NCI-H1092 treated with DMSO at 0.1 percent for 48 hours (cell line): ENCODE results near the gene RTRAF.

Experiments used
- DNase-seq: peaks from one replicate; lab custom pipeline; 2025; lab: John Stamatoyannopoulos, UW

RTRAF gene

GRCh38 chr14:51996148-51996746 lies 6.9 kb downstream of the RTRAF start:
- DNase-seq, result no peak

DNA sequence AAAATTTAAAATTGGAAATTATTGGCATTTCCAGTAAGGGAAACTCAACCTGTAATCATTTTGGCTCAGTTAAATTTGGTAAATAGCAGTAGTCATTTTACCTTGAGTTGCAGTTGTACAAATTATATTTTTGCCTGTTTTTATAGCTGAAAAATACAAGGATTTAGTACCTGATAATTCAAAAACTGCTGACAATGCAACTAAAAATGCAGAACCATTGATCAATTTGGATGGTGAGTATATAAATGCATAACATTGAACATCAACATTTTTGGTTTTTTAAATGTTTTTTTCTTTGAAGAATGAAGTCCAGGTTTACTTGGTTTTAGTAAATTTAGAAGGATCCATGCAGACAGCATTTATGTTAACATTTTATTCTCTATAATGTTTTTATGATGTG lies 9.0 kb downstream of the RTRAF start:
- DNase-seq, result no peak

DNA sequence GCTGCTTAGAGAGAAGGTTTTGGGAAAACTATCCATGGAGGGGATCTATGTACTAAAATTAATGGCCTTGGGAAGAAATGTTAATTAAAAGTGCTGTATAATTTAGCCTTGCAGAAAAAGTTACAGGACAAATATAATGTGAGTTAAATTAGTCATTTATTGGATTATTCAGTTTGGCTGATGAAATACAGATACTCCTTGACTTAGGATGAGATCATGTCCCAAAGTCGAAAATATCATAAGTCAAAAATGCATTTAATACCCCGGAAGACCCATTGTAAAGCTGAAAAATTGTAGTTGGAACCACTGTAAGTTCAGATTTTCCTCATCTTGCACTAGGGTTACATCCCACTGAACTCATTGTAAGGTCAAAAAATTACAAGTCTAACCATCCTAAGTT lies 9.7 kb downstream of the RTRAF start:
- no peak for DNase-seq

GRCh38 chr14:52000019-52000582 lies 10.8 kb downstream of the RTRAF start:
- no peak for DNase-seq

GRCh38 chr14:52000696-52001095 lies 11.3 kb downstream of the RTRAF start:
- no peak for DNase-seq

- DNase-seq, result no peak
Observed at GRCh38 chr14:52002542-52002941, 13.2 kb downstream of the RTRAF start.

DNA sequence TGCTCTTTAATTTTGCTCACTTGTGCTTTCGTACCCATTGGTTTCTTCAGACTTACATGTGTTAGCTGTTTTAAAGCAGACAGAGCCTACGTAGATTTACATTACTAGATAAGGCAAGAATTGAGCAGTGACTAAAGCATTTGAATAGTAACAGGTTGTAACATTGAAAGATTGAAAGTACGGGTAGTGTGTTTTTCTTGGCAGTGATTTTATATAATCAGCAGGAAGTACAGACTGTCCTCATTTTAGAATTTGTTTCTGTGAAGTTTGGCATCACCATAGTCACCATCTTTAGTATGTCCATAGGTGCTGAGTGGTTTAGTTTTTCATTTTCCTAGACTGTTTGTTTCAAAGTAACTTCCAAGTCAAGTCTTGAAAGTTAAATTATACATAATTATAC lies 14.0 kb downstream of the RTRAF start:
- DNase-seq, result no peak

DNA sequence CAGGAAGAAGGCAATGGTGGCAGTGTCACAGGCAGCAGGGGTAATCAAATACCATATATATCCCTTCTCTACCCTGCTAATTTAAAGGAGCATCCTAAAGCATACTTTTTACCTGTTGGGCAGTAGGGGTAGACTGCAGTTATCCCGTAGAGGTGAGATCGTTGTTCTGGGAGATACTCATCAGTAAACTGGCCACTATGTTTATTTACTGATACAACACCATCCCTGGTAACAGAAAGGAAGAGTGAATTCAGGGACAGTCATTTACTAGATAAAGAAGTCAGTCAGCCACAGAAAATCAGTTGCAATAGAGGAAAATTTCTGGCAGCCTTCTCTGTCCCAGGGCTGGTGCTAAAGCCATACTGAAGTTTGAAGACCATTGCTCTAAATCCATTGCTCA lies 16.3 kb downstream of the RTRAF start:
- DNase-seq, result no peak

DNA sequence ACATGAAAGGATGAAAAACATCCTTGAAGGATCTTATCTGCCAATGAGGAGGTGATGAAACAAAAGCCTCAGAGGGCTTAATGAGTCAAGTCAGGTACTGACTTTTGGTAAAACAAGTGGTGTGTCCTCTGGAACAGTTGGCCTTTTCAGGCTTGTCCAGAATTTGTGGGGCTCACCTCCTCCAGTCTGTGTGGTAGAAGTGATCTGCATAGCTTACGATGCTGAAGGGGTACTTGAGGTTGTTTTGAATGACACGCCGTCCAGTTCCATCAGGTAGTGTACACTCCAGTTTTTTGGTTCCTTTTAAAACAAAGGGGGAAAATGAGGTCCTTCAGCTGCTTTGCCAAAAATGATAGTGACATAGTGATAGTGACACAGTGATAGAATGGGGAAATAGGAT lies 17.0 kb downstream of the RTRAF start:
- no peak for DNase-seq

DNA sequence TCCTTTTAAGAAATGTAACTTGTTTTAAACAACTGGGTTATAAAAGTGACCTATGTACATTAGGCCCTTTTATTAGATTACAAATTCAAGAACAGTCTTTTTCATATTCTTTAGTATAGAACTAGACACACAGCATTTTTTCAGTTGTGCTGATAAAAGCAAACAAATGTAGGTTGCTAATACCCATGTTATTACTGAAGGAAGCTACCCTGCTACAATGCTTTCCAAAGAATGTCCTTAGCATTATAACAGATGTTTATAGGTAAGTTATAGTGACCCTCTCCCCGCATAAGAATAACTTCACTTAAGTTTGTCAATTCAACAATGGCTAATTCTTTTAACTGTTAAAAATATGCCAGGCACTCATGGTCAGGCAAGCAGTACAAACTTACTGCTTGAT lies 17.9 kb downstream of the RTRAF start:
- DNase-seq, result no peak

DNA sequence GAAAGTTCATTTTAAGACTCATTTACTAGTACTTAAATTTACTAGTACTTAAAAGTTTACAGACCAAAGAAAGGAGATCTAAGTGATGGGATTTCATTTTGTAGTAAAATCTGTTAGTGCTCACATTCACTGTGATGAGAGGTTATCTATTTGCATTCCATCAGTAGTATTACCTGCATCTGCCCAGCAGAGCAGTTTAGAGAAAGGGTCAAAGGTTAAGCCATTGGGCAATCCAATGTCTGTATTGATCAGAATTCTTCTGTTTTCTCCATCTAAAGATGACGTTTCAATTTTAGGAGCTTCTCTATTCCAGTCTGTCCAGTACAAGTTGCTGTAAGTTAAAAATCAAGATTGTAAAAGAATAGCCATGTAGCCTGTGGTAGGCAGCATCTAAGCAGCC lies 18.3 kb downstream of the RTRAF start:
- DNase-seq, result no peak

DNA sequence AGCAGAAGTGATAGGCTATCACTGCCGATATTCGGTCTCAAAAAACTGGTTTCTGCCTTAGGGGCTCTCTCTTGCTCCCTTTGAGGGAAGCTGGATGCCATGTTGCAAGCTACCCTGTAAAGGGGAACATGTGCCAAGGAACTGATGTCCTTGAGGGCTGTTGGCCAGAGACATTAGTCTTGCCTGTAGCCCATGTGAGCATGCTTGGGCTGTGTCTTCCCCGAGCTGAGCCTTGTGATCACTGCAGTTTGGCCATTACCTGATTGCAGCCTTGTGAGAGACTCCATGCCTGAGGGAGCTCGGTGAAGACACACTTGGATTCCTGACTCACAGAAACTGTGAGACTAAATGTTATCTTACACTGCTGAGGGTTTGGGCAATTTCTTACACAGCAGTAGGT lies 18.8 kb downstream of the RTRAF start:
- no peak for DNase-seq

DNA sequence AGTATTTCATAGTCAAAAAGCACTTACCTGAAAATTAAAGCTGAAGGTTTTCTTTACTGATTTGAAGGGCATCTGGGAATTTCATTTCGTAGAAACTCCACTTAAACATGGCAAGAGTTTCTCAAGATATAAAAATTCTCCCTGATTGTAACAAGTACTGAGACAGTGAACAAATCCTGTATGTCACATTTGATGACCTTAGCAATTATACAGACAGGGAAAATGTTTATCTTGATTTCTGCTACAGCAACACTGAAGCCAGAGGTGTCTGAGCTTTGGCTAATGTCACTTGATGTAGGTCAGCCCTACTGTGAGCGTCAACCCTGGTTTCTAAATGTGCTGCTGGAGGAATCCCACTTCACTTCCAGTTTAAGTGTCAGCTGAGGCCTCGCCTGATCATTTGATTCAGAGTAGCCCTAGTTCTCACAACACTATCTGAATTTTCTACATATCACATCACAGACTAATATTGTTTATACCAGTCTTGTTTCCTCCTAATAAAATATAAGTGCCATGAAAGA lies 20.9 kb downstream of the RTRAF start:
- no peak for DNase-seq

GRCh38 chr14:52011523-52011922 lies 22.2 kb downstream of the RTRAF start:
- no peak for DNase-seq

DNA sequence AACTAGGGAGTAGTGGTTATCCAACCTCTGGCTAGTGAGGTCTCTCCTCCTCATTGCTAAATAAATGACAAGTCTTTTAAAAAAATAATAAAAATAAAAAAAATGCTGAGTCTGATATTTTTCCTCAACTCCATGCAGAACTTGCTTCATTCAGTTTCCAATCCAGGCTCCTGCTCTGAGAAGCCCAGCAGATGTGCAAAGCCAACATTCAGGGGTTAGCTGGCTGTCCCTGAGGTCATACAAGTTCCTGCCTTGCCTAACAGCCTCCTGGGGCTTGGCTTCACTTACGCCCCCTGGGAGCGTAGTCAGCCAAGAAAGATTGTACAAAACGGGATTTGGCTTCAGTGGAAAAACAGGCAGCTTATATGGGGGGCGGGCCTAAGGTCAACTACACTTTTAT lies 23.3 kb downstream of the RTRAF start:
- no peak for DNase-seq

DNA sequence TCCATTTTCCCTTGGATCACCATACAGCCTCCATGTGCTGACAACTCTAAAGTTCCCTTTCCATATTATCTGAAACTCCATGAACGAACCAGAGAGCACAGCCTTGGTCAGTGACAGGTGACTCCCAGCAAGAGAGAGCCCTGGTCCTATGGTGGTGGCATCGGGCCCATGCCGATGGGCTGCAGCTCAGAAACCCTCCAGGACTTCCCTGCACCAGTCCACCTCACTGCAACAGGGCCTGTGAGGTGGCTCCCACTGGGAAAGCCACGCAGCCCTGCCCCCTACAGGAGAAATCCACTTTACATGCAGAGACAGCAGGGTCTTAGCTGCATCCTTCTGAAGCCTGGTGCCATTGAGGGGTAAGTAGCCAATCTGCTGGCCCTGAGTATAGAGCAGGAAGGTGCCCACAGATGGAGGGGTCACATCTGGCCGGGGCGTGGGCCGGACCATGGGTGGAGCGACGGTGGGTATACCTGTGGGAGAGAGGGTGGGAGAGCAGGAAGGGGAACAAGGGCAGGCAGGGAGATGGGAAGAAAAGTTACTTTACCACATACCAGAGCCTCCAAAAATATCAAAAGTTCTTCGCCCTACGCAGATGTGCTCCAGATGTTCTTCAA lies 24.7 kb downstream of the RTRAF start:
- peak; percentile 10 for DNase-seq

DNA sequence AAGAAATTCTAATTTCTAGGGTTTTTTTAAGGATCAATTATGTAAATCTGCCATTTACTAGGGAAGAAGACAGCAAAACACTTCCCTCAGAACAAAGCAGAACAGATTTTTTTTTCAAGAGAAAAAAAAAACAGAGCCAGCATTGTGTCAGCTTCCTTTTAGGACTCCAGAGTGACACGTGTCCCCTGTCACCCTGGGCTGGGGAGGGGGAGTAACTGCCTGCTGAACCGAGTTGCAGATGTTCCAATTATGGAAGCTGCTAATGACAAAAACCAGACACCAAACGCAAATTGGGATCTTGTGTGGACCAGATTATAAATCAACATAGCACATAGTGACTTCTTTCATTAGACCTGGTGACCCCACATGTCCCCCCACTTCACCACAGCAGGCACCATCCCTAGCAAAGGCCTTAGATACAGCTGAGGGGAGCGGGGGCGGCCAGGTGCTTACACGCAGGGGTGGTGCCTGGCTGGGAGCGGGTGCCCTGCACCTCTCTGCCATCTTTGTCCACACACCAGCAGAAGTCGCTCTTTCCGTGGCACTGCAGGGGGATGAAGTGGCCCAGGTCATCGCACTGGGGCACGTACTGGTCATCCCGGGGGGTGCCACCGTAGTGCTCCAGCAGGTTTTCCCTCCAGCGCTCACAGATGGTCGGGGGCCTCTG lies 25.4 kb downstream of the RTRAF start:
- no peak for DNase-seq

- DNase-seq, result peak; percentile 4
Observed at GRCh38 chr14:52015411-52016030, 26.2 kb downstream of the RTRAF start.

DNA sequence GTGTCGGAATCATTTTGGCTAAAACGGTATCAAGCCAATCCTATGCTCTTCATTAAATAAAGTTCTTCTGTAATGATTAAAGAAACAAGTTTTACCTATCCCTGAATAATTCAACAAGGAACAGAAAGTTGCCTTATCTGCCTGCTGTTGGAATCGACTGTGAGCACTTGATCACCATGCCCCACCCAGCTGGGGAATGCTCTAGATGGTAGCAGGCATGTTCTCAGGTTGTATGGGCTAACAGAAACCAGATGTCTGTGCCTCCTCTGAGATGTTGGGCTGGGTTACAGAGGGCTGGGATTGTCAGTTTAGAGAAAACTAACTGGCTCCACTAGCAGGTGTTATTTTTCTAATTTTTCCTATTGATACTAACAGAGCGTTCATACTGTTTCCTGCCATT lies 28.9 kb downstream of the RTRAF start:
- DNase-seq, result no peak

- DNase-seq, result no peak
Observed at GRCh38 chr14:52018970-52019369, 29.6 kb downstream of the RTRAF start.

GRCh38 chr14:52020161-52020714 lies 30.9 kb downstream of the RTRAF start:
- DNase-seq, result no peak
